ENCODE results near the gene FHOD1.

Gene FHOD1

GRCh38 chr16:67188798-67189197 is 58.5 kb downstream of the FHOD1 start:
- no peak for DNase-seq

DNA sequence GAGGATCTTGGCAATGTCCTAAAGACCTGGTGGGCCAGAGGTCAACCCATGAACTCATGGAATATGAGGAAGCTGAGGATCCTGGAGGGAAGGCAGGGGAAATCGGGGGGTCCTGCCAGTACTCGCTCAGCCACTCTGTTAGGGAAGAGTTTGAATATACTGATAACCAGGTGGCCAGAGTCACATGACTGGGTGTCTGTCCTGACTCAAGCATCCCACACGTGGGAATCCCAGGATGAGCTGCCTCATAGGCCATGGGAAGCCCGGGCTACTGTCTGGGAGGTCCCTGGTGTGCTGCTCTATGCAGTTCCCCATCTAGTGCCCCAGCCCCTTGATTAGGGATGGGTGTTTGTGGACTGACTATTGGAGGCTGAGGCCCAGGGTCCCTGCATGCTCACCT is 59.0 kb downstream of the FHOD1 start:
- peak; percentile 63 to 82 (median 82) for DNase-seq

DNA sequence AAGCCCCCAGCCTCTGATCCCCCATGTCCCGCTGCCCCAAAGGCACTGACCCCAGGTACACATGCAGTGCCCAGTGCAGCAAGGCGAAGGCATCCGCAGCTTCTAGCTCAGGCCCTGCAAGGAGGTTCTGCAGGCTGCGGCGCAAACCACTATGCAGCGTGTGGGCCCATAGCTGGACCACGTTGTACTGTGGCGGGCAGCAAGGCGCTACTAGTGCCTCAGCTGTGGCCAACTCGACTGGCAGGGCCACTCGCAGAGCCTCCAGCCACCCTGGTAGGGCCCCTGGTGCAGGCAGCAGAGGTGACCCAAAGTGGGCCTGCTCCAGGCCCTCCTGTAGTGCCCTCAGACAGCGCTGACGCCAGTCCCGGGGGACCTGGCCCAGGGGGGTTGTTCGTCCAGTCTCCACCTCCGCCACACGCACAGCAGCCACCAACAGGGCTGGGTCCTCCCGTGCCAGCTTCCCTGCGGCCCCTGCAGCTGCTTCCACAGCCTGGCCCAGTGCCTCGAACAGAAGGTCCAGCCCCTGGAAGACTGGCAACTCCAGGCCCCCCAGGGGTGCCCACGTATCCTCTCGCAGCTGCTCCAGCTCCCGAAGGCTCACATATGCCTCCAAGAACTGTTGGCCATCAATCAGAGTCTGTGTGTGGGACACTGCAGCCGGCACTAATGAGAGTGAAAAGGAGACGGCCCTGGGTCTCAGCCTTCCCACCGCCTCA is 59.9 kb downstream of the FHOD1 start:
- DNase-seq, result no peak

DNA sequence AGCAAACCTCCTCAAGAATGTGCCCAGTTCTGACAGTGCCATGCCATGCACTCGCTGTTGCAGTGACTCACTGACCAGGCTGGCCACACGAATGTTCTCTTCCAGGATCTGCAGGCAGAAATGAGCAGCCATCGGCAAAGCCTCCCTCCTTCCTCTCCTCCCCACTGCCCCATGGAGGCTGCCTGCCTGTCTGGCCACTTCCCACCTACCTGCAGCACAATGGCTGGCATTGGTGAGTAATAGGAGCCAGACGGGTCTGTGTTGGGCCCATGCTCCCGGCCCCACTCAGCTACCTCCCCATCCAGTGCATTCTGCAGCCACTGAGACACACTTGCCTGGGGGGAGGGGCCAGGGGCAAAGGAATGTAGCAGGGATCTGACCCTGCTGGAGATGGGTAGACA is 60.7 kb downstream of the FHOD1 start:
- no peak for DNase-seq

- DNase-seq, result no peak
These were observed 61.6 kb downstream of the FHOD1 start for GRCh38 chr16:67185651-67186134.

DNA sequence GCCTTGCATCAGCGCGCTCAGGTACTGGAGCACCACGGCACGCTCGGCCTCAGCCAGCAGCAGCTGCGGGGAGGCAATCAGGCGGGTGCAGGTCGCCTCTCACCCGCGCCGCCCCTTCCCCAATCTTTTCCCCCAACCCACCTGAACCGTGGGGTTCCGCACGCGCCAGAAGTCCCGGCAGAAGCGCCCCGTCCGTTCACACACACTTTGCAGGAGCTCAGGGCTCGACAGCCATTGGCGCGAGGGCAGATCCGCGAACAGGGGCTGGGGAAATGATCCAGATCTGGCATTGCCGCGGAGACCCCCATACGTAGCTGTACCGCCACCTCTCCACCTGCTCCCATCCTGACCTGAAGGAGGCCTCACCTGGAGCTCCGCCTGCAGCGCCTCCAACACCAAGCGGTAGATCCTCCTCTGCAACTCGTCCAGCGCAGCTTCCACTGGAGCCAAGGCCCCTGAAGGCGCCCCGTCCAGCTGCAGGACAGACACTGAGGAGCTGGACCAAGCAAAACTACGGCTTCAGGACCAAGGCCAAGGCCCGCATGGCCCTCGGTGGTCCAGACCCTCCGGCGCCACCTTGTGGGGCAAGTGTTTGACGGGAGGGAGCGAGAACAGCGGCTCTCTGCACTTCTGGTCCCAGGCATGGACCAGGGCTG is 62.2 kb downstream of the FHOD1 start:
- DNase-seq, result peak; percentile 92 to 97 (median 96)

GRCh38 chr16:67184453-67184994 is 62.8 kb downstream of the FHOD1 start:
- no peak for DNase-seq

DNA sequence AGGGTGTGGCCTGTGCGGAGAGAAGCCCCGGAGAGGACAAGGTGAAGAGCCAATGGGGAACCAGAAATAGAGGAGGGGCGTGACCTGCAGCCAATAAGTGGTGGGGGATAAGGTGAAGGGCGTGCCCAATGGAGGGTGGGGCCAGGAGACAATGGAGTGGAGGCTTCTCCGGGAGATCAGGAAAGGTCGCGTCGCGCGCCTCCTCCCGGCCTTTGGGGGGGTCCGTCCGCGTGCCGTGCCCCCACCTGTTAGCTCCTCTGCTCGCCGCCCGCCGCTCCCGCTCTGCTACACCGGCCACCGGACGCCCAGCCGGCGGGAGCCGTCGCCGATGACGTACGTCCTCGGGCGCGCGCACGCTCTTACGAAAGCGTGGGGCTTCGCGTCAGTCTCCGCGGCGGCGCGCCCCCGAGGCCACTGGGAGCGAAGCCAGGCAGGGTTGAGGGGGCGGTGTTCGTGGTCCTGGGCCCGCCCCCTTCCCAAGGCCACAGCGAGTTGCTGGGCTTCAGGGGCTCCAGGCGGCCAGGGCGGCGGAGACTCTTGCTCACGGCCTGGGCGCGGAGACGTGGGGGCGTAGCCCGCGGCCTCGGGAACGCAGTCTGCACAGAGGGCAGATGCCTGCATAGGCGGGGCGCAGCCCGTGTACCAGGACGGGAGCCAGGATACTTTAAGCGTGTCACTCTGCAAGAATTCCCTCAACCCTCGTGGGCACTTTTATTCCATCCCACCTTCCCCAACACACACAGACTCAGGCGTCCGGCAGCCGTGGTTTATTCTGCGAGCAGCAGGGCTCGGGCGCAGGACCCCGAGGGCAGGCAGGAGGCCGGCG is 63.4 kb downstream of the FHOD1 start, which contains the start of gene MATCAP1:
Gene MATCAP1, minus strand, starts transcription at position 337 of the 826 bp plus-strand sequence. CDS start 3,353 bp downstream, outside the sequence.
- DNase-seq, result peak; percentile 96 to 97 (median 97)

- DNase-seq, result no peak
These were observed 64.0 kb downstream of the FHOD1 start for GRCh38 chr16:67183284-67183626.

DNA sequence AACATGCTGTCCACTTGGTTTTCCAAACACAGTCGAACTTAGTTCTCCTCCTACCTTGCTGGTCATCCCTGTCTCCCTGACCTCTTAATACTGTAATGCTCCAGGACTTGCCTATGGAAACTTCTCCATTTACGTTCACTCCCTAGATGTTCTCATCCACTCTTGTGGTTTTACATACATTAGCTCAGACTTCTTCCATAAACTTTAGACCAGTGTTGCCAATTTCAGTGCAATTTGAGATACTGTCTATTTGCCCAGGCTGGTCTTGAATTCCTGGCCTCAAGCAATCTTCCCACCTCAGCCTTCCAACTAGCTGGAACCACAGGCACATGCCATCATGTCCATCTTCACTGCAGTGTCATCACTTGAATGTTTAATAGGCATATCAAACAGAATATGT is 65.0 kb downstream of the FHOD1 start:
- DNase-seq, result peak in 1 of 3 donors; percentile 46

- DNase-seq, result no peak
These were observed 65.9 kb downstream of the FHOD1 start for GRCh38 chr16:67181346-67181745.

- DNase-seq, result no peak
These were observed 67.1 kb downstream of the FHOD1 start for GRCh38 chr16:67180166-67180565.

GRCh38 chr16:67179421-67180080 is 67.7 kb downstream of the FHOD1 start:
- DNase-seq, result no peak

Data from suppressor macrophage treated with lipopolysaccharide for 1 hour (primary cell).